GM18867 (cell line): ENCODE measurements around the gene MRPL23.

Experiments used
- ATAC-seq: cut with Tn5 transposase; IDR thresholded peaks from one replicate; pipeline ENCODE4 v1.9.1; 2021; ENCODE audit warnings: mild to moderate bottlenecking, moderate library complexity; ENCODE audit not compliant: unreplicated experiment

The MRPL23 gene

GRCh38 chr11:1952806-1953482 lies 5.8 kb downstream of the MRPL23 start:
- no peak for ATAC-seq

GRCh38 chr11:1953489-1954266 lies 6.5 kb downstream of the MRPL23 start:
- no peak for ATAC-seq

- ATAC-seq, result no peak
These were observed 11.2 kb downstream of the MRPL23 start for GRCh38 chr11:1958367-1958766.

- ATAC-seq, result no peak
These were observed 12.7 kb downstream of the MRPL23 start for GRCh38 chr11:1959786-1960185.

- no peak for ATAC-seq
These were observed 16.7 kb downstream of the MRPL23 start for GRCh38 chr11:1963864-1964263.

- ATAC-seq, result no peak
These were observed 17.2 kb downstream of the MRPL23 start for GRCh38 chr11:1964348-1964747.

GRCh38 chr11:1964955-1965354 lies 17.8 kb downstream of the MRPL23 start:
- no peak for ATAC-seq

GRCh38 chr11:1966531-1966930 lies 19.4 kb downstream of the MRPL23 start:
- ATAC-seq, result no peak

- ATAC-seq, result no peak
These were observed 20.6 kb downstream of the MRPL23 start for GRCh38 chr11:1967641-1968225.

GRCh38 chr11:1968454-1969002 lies 21.4 kb downstream of the MRPL23 start:
- ATAC-seq, result no peak

GRCh38 chr11:1969035-1969434 lies 21.9 kb downstream of the MRPL23 start:
- no peak for ATAC-seq

- ATAC-seq, result no peak
These were observed 22.6 kb downstream of the MRPL23 start for GRCh38 chr11:1969776-1970175.

- no peak for ATAC-seq
These were observed 23.8 kb downstream of the MRPL23 start for GRCh38 chr11:1970956-1971355.

GRCh38 chr11:1975185-1975584 lies 28.1 kb downstream of the MRPL23 start:
- ATAC-seq, result no peak

GRCh38 chr11:1978720-1979473 lies 31.8 kb downstream of the MRPL23 start:
- no peak for ATAC-seq

- ATAC-seq, result no peak
These were observed 32.5 kb downstream of the MRPL23 start for GRCh38 chr11:1979607-1980006.

GRCh38 chr11:1982873-1983600 lies 35.9 kb downstream of the MRPL23 start:
- ATAC-seq, result no peak

- no peak for ATAC-seq
These were observed 36.4 kb downstream of the MRPL23 start for GRCh38 chr11:1983601-1983961.

- no peak for ATAC-seq
These were observed 39.9 kb downstream of the MRPL23 start for GRCh38 chr11:1987024-1987423.

GRCh38 chr11:1988174-1988573 lies 41.0 kb downstream of the MRPL23 start:
- ATAC-seq, result no peak
